B cell (primary cell): ENCODE measurements around the gene DTNA. TPM values are rescaled to one million over a fixed set of nuclear protein-coding genes. Genes with fewer than 3 reads are reported as not detected.
"Not testable (repeated sequence)": the region's sequence is repeated elsewhere in the genome, so short reads cannot be mapped to it uniquely, and the experiment has no call there.

ENCODE experiments used
- ATAC-seq: fragments of 200-7000 bp; cut with Tn5 transposase; one replicate; pipeline ENCODE4 v1.10.0; 2021; ENCODE audit warnings: low read depth, mild to moderate bottlenecking, moderate number of reproducible peaks, moderate library complexity
- CTCF ChIA-PET: fragments of 350-600 bp; sonication (Branson Sonifier 250); formaldehyde crosslinking; loops from one replicate; lab custom pipeline; 2021; ENCODE audit warnings: antibody characterized with exemption, inconsistent platforms; lab: Charles Lee
- POLR2A ChIA-PET: fragments of 350-600 bp; sonication (Branson Sonifier 250); formaldehyde crosslinking; loops from one replicate; lab custom pipeline; 2021; ENCODE audit warnings: antibody characterized with exemption; lab: Charles Lee
- DNase-seq: peaks from one replicate; pipeline ENCODE4 v3.0.0; 2013
- H2AFZ ChIP-seq: 2 replicates; pipeline ENCODE4 v1.6.1; 2012; ENCODE audit warnings: mild to moderate bottlenecking, low read depth, low read length; ENCODE audit not compliant: insufficient read depth, poor library complexity, severe bottlenecking
- H3K27ac ChIP-seq, 2 donors: 1 replicate in 1 of 2; 2 replicates in 1 of 2; pipeline ENCODE4 v1.5.1; 2012 to 2013; ENCODE audit warnings: low read length in 2 of 2, mild to moderate bottlenecking in 2 of 2, moderate library complexity in 1 of 2
- H3K27me3 ChIP-seq, 4 experiments: fragments of 200-600 bp in 1 of 4; sonication (generic) in 1 of 4; replicated peaks in 1 of 4; 1 replicate in 2 of 4; 2 replicates in 2 of 4; pipeline versions ENCODE4 v1.6.1 to v1.7.0; 2013 to 2016; ENCODE audit warnings: low read length in 3 of 4, mild to moderate bottlenecking in 2 of 4, mixed read lengths in 1 of 4, moderate library complexity in 1 of 4; ENCODE audit not compliant: insufficient read depth in 4 of 4, control insufficient read depth in 3 of 4; ENCODE audit errors: control extremely low read depth in 1 of 4
- H3K36me3 ChIP-seq, 2 experiments: replicated peaks in 1 of 2; 1 replicate in 1 of 2; 2 replicates in 1 of 2; pipeline versions ENCODE4 v1.6.1 to v1.7.1; 2013; ENCODE audit warnings: low read length in 1 of 2; ENCODE audit not compliant: insufficient read depth in 2 of 2, control insufficient read depth in 1 of 2; ENCODE audit errors: control extremely low read depth in 1 of 2, extremely low read depth in 1 of 2
- H3K4me1 ChIP-seq, 2 donors: fragments of 200-600 bp in 1 of 2; sonication (generic) in 1 of 2; 1 replicate in 1 of 2; 2 replicates in 1 of 2; pipeline versions ENCODE4 v1.5.1 to v1.6.1; 2013 to 2017; ENCODE audit warnings: low read length in 2 of 2; ENCODE audit not compliant: control insufficient read depth in 2 of 2, insufficient read depth in 2 of 2
- H3K4me2 ChIP-seq: replicated peaks from 2 replicates; pipeline ENCODE3; 2012; ENCODE audit warnings: mild to moderate bottlenecking, low read depth, low read length; ENCODE audit not compliant: poor library complexity, severe bottlenecking
- H3K4me3 ChIP-seq, 5 experiments: fragments of 200-600 bp in 1 of 5; sonication (generic) in 1 of 5; 1 replicate in 3 of 5; 2 replicates in 2 of 5; pipeline versions ENCODE4 v1.5.1 to v1.7.0; 2011 to 2016; ENCODE audit warnings: low read length in 4 of 5, mild to moderate bottlenecking in 4 of 5, low read depth in 2 of 5, control low read depth in 1 of 5, moderate library complexity in 1 of 5; ENCODE audit not compliant: insufficient read depth in 1 of 5; ENCODE audit errors: control extremely low read depth in 1 of 5, extremely low read depth in 1 of 5
- H3K79me2 ChIP-seq: fragments of 200-600 bp; sonication (generic); one replicate; pipeline ENCODE4 v1.6.0; 2016; ENCODE audit warnings: low read length; ENCODE audit not compliant: control insufficient read depth, insufficient read depth
- H3K9ac ChIP-seq: fragments of 200-600 bp; sonication (generic); 2 replicates; pipeline ENCODE4 v1.6.1; 2017; ENCODE audit warnings: mild to moderate bottlenecking, low read length, moderate library complexity
- H3K9me3 ChIP-seq, 3 donors: one replicate each; pipeline versions ENCODE4 v1.6.1 to v1.7.1; 2013; ENCODE audit warnings: low read length in 2 of 3; ENCODE audit not compliant: control insufficient read depth in 2 of 3, insufficient read depth in 1 of 3; ENCODE audit errors: control extremely low read depth in 1 of 3
- H4K20me1 ChIP-seq: 2 replicates; pipeline ENCODE4 v1.6.0; 2012; ENCODE audit warnings: mild to moderate bottlenecking, low read length; ENCODE audit not compliant: insufficient read depth, control insufficient read depth, poor library complexity, severe bottlenecking
- H3K27ac Mint-ChIP-seq: one replicate; pipeline ENCODE4 v1.8.0; 2021; ENCODE audit warnings: mixed read lengths
- H3K27me3 Mint-ChIP-seq: one replicate; pipeline ENCODE4 v1.8.0; 2021; ENCODE audit warnings: mixed read lengths
- H3K4me1 Mint-ChIP-seq: one replicate; pipeline ENCODE4 v1.8.0; 2021; ENCODE audit warnings: mixed read lengths
- H3K4me3 Mint-ChIP-seq: one replicate; pipeline ENCODE4 v1.8.0; 2021; ENCODE audit warnings: mixed read lengths
- H3K9me3 Mint-ChIP-seq: one replicate; pipeline ENCODE4 v1.8.0; 2022; ENCODE audit warnings: mixed read lengths; ENCODE audit not compliant: insufficient read depth
- CTCF ChIP-seq: fragments of 200-600 bp; IDR thresholded peaks from one replicate; pipeline ENCODE4 v1.8.0; 2022; ENCODE audit warnings: antibody characterized with exemption, mild to moderate bottlenecking
- EZH2 ChIP-seq: IDR thresholded peaks from 2 replicates; pipeline ENCODE4 v1.6.1; 2012; ENCODE audit warnings: borderline replicate concordance, low read depth, mild to moderate bottlenecking, moderate library complexity, low read length; ENCODE audit not compliant: insufficient read depth, poor library complexity, severe bottlenecking
- WGBS: methylation state at CpG from one replicate; pipeline ENCODE4 v1.1.5; 2013; ENCODE audit warnings: missing lambda C conversion rate; ENCODE audit not compliant: insufficient coverage; 5-methylcytosine and 5-hydroxymethylcytosine counted together
- intact Hi-C: fragments of 100-400 bp; cut with micrococcal nuclease; formaldehyde crosslinking; loops from one replicate; pipeline ENCODE4 v1.10.0; 2022
- polyA plus RNA-seq: library from polyadenylated mRNA; depleted of rRNA; stranded (reverse); fragments of >200 nt; gene quantifications from 2 replicates; pipeline ENCODE4 v1.2.3, GENCODE V29; 2012
- total RNA-seq, 2 donors: library from RNA; stranded (reverse); fragments of 120-200 nt in 1 of 2; gene quantifications; 1 replicate in 1 of 2; 2 replicates in 1 of 2; pipeline versions ENCODE4 v1.2.3 to v1.2.4, GENCODE V29; 2013 to 2022

DTNA gene
- total and polyA plus RNA-seq, 2 donors (not counting 1 experiment from before 2014, with no cell fraction given) = not detected

- CTCF ChIA-PET, H3K36me3 ChIP-seq, H3K27me3 ChIP-seq, H3K4me1 Mint-ChIP-seq, intact Hi-C loops, H3K4me3 Mint-ChIP-seq, H3K9me3 Mint-ChIP-seq, POLR2A ChIA-PET, H4K20me1 ChIP-seq, H3K4me3 ChIP-seq, H3K27me3 Mint-ChIP-seq, H3K9ac ChIP-seq, H3K9me3 ChIP-seq, H3K4me2 ChIP-seq, H3K79me2 ChIP-seq, H2AFZ ChIP-seq, H3K27ac ChIP-seq, H3K27ac Mint-ChIP-seq, DNase-seq, H3K4me1 ChIP-seq, ATAC-seq: not testable (repeated sequence)
- 83% methylated on average over 2 of the region's 3 CpGs for WGBS
Observed at GRCh38 chr18:34689750-34690149, 20.3 kb upstream of the DTNA start.

GRCh38 chr18:34691614-34692013, 18.5 kb upstream of the DTNA start:
- H3K9ac ChIP-seq = no peak overlapping the region
- Mint-ChIP-seq H3K27ac (no peak overlapping the region), H3K27me3 (no peaks in the 10 kb centered on the region), H3K4me3 (no peak overlapping the region), H3K4me1 (no peaks in the 10 kb centered on the region), H3K9me3 (no peaks in the 10 kb centered on the region)
- intact Hi-C loops = no loop called here
- H2AFZ ChIP-seq = no peak overlapping the region
- ATAC-seq = no peak
- no peaks in the 10 kb centered on the region for H3K4me1 ChIP-seq
- H3K79me2 ChIP-seq = no peaks in the 10 kb centered on the region
- no peaks in the 10 kb centered on the region for H3K27me3 ChIP-seq
- no peaks in the 10 kb centered on the region for H3K36me3 ChIP-seq
- no peak overlapping the region for H3K4me3 ChIP-seq
- no peaks in the 10 kb centered on the region for H4K20me1 ChIP-seq
- H3K4me2 ChIP-seq = no peak overlapping the region
- ChIA-PET CTCF (no interaction called here), POLR2A (no interaction called here)
- no peak for DNase-seq
- no peak overlapping the region for H3K27ac ChIP-seq
- TF ChIP-seq CTCF (no peak), EZH2 (no peak)
- H3K9me3 ChIP-seq = no peaks in the 10 kb centered on the region
